Suprapubic skin (tissue), 4 donors: ENCODE data around the gene INO80E.

Experiments
- EP300 ChIP-seq: sonication (generic); formaldehyde crosslinking; IDR thresholded peaks from one replicate; pipeline ENCODE4 v1.6.1; 2017; ENCODE audit warnings: antibody characterized with exemption
- POLR2A ChIP-seq, 2 donors: fragments of 450-650 bp; IDR thresholded peaks; one replicate each; pipeline ENCODE4 v1.6.1; 2017; ENCODE audit warnings: antibody characterized with exemption in 2 of 2, mild to moderate bottlenecking in 2 of 2, moderate library complexity in 2 of 2
- POLR2AphosphoS5 ChIP-seq, 3 donors: sonication (generic); formaldehyde crosslinking; IDR thresholded peaks; one replicate each; pipeline ENCODE4 v1.6.1; 2017; ENCODE audit warnings: antibody characterized with exemption in 3 of 3
- TF ChIP-seq, protein P1 (sequence below), 2 donors: fragments of 200-600 bp in 1 of 2; fragments of 450-650 bp in 1 of 2; sonication (generic) in 1 of 2; IDR thresholded peaks; one replicate each; pipeline ENCODE4 v1.5.1; 2016 to 2019; ENCODE audit warnings: antibody characterized with exemption in 2 of 2, mild to moderate bottlenecking in 1 of 2, moderate library complexity in 1 of 2

DNA sequence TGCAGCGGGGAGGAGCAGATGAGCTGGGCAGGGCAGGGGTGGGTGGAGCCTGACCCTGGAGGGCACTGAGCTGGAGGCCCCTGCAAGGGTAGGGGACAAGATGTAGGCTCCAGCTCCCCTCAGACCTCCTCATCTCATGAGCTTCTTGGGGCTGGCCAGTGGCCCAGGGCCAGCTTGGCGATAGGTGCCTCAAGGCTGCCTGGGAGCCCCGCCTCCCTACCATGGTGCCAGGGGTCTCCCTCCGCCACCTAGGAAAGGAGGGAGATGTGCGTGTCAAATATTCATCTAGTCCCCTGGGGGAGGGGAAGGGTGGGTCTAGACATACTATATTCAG, 4.5 kb upstream of the INO80E start:
- TF ChIP-seq POLR2A (IDR thresholded peaks at IDR 0.05): no peak
- TF ChIP-seq EP300: no peak
- TF ChIP-seq, protein P1, sequence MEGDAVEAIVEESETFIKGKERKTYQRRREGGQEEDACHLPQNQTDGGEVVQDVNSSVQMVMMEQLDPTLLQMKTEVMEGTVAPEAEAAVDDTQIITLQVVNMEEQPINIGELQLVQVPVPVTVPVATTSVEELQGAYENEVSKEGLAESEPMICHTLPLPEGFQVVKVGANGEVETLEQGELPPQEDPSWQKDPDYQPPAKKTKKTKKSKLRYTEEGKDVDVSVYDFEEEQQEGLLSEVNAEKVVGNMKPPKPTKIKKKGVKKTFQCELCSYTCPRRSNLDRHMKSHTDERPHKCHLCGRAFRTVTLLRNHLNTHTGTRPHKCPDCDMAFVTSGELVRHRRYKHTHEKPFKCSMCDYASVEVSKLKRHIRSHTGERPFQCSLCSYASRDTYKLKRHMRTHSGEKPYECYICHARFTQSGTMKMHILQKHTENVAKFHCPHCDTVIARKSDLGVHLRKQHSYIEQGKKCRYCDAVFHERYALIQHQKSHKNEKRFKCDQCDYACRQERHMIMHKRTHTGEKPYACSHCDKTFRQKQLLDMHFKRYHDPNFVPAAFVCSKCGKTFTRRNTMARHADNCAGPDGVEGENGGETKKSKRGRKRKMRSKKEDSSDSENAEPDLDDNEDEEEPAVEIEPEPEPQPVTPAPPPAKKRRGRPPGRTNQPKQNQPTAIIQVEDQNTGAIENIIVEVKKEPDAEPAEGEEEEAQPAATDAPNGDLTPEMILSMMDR (IDR thresholded peaks at IDR 0.05): no peak
- TF ChIP-seq POLR2AphosphoS5 (IDR thresholded peaks at IDR 0.05): no peak
